GM23338 (cell line): ENCODE measurements around the gene ZNF469. TPM values are rescaled to one million over a fixed set of nuclear protein-coding genes. Genes with fewer than 3 reads are reported as not detected.

Experiments
- ATAC-seq: fragments of 200-7000 bp; cut with Tn5 transposase; 3 replicates; pipeline ENCODE4 v1.9.1; 2020
- DNase-seq: peaks from one replicate; pipeline ENCODE4 v3.0.0-alpha.2; 2015; ENCODE audit warnings: low spot score
- H2AFZ ChIP-seq: fragments of 200-600 bp; sonication (generic); 2 replicates; pipeline ENCODE4 v1.8.0; 2016; ENCODE audit warnings: antibody characterized with exemption, mild to moderate bottlenecking, moderate library complexity
- H3F3A ChIP-seq: fragments of 200-600 bp; sonication (generic); replicated peaks from 2 replicates; pipeline ENCODE4 v1.8.0; 2017; ENCODE audit warnings: antibody characterized with exemption, mixed run types, low read depth
- H3K27ac ChIP-seq: fragments of 200-600 bp; sonication (generic); 2 replicates; pipeline ENCODE4 v1.6.1; 2016; ENCODE audit warnings: low read depth
- H3K27me3 ChIP-seq: fragments of 200-600 bp; sonication (generic); 2 replicates; pipeline ENCODE4 v1.8.0; 2016; ENCODE audit warnings: mild to moderate bottlenecking, mixed run types, moderate library complexity; ENCODE audit not compliant: insufficient read depth
- H3K36me3 ChIP-seq: fragments of 200-600 bp; sonication (generic); 2 replicates; pipeline ENCODE4 v1.8.0; 2016; ENCODE audit warnings: mild to moderate bottlenecking; ENCODE audit not compliant: insufficient read depth
- H3K4me1 ChIP-seq: fragments of 200-600 bp; sonication (generic); 2 replicates; pipeline ENCODE4 v1.8.0; 2016; ENCODE audit warnings: mild to moderate bottlenecking, moderate library complexity; ENCODE audit not compliant: insufficient read depth
- H3K4me2 ChIP-seq: fragments of 200-600 bp; sonication (generic); 2 replicates; pipeline ENCODE4 v1.7.1; 2017; ENCODE audit warnings: mixed run types
- H3K4me3 ChIP-seq: fragments of 200-600 bp; sonication (generic); 2 replicates; pipeline ENCODE4 v1.6.1; 2016; ENCODE audit warnings: mixed run types
- H3K79me2 ChIP-seq: fragments of 200-600 bp; sonication (generic); replicated peaks from 2 replicates; pipeline ENCODE4 v1.8.0; 2017; ENCODE audit warnings: mild to moderate bottlenecking; ENCODE audit not compliant: insufficient read depth
- H3K9me2 ChIP-seq: fragments of 200-600 bp; sonication (generic); 2 replicates; pipeline ENCODE4 v1.8.0; 2017; ENCODE audit not compliant: insufficient read depth
- H4K20me1 ChIP-seq: fragments of 200-600 bp; sonication (generic); replicated peaks from 2 replicates; pipeline ENCODE4 v1.8.0; 2017; ENCODE audit warnings: mild to moderate bottlenecking; ENCODE audit not compliant: insufficient read depth
- H3K27ac Mint-ChIP-seq: 2 replicates; pipeline ENCODE4 v1.8.0; 2020; ENCODE audit warnings: inconsistent platforms, mild to moderate bottlenecking, moderate library complexity, mixed read lengths
- H3K27me3 Mint-ChIP-seq: 3 replicates; pipeline ENCODE4 v1.8.0; 2022; ENCODE audit warnings: low read depth, mild to moderate bottlenecking, moderate library complexity, mixed read lengths, inconsistent platforms; ENCODE audit not compliant: insufficient read depth, poor library complexity
- H3K36me3 Mint-ChIP-seq: 3 replicates; pipeline ENCODE4 v1.8.0; 2021; ENCODE audit warnings: low read depth, mild to moderate bottlenecking, inconsistent platforms, moderate library complexity, mixed read lengths
- H3K4me1 Mint-ChIP-seq: 3 replicates; pipeline ENCODE4 v1.8.0; 2020; ENCODE audit warnings: mild to moderate bottlenecking, inconsistent platforms, mixed read lengths
- H3K4me3 Mint-ChIP-seq: 3 replicates; pipeline ENCODE4 v1.8.0; 2021; ENCODE audit warnings: moderate library complexity, mild to moderate bottlenecking, inconsistent platforms, mixed read lengths
- H3K9me3 Mint-ChIP-seq: 3 replicates; pipeline ENCODE4 v1.8.0; 2020; ENCODE audit warnings: moderate library complexity, mild to moderate bottlenecking, inconsistent platforms, mixed read lengths
- CREB1 ChIP-seq: fragments of 250-450 bp; sonication (Bioruptor Pico); IDR thresholded peaks from 2 replicates; pipeline ENCODE4 v1.5.0; 2020; ENCODE audit warnings: low read depth, mild to moderate bottlenecking, moderate library complexity
- CTCF ChIP-seq, 2 experiments: fragments of 200-600 bp in 1 of 2; sonication (generic) in 1 of 2; conservative IDR thresholded peaks; 2 replicates each; pipeline versions ENCODE4 v1.5.1 to v1.6.1; 2016 to 2017; ENCODE audit warnings: antibody characterized with exemption in 2 of 2, low read depth in 2 of 2, mild to moderate bottlenecking in 2 of 2, moderate library complexity in 1 of 2
- ETS1 ChIP-seq: IDR thresholded peaks from 2 replicates; pipeline ENCODE4 v1.6.1; 2016; ENCODE audit warnings: antibody characterized with exemption
- EZH2 ChIP-seq: fragments of 200-600 bp; sonication (generic); IDR thresholded peaks from one replicate; pipeline ENCODE4 v1.8.0; 2017; ENCODE audit warnings: antibody characterized with exemption, mild to moderate bottlenecking, low read depth; ENCODE audit not compliant: unreplicated experiment
- EZH2phosphoT487 ChIP-seq: fragments of 200-600 bp; sonication (generic); IDR thresholded peaks from one replicate; pipeline ENCODE4 v1.8.1; 2018; ENCODE audit warnings: antibody characterized with exemption; ENCODE audit not compliant: unreplicated experiment
- JUNB ChIP-seq: IDR thresholded peaks from one replicate; pipeline ENCODE4 v1.6.1; 2016; ENCODE audit warnings: antibody characterized with exemption; ENCODE audit not compliant: unreplicated experiment
- NANOG ChIP-seq: IDR thresholded peaks from 2 replicates; pipeline ENCODE4 v1.6.1; 2016; ENCODE audit warnings: antibody characterized with exemption, borderline replicate concordance
- POLR2AphosphoS5 ChIP-seq: IDR thresholded peaks from 2 replicates; pipeline ENCODE4 v1.6.1; 2016; ENCODE audit warnings: antibody characterized with exemption, low read depth
- REST ChIP-seq: IDR thresholded peaks from one replicate; pipeline ENCODE4 v1.6.1; 2018; ENCODE audit warnings: antibody characterized with exemption; ENCODE audit not compliant: unreplicated experiment
- STAT1 ChIP-seq: IDR thresholded peaks from one replicate; pipeline ENCODE4 v1.6.1; 2016; ENCODE audit warnings: antibody characterized with exemption; ENCODE audit not compliant: unreplicated experiment
- ZNF114 ChIP-seq: fragments of 250-450 bp; sonication (Bioruptor Pico); IDR thresholded peaks from 2 replicates; pipeline ENCODE4 v1.5.0; 2020; ENCODE audit warnings: mild to moderate bottlenecking, moderate library complexity
- ZNF331 ChIP-seq: fragments of 250-450 bp; sonication (Bioruptor Pico); IDR thresholded peaks from 2 replicates; pipeline ENCODE4 v1.5.0; 2020; ENCODE audit warnings: low read depth, mild to moderate bottlenecking, moderate library complexity
- ZNF462 ChIP-seq: fragments of 250-450 bp; sonication (Bioruptor Pico); IDR thresholded peaks from 2 replicates; pipeline ENCODE4 v1.5.0; 2020; ENCODE audit warnings: mild to moderate bottlenecking, moderate library complexity
- polyA plus RNA-seq: library from polyadenylated mRNA; unstranded; fragments of >200 nt; fragmentation: Nextera tagmentation; extraction: Ambion mirVana; gene quantifications from 2 replicates; pipeline ENCODE4 v1.2.1, GENCODE V29; 2016
- total RNA-seq: library from RNA; depleted of rRNA; stranded (reverse); fragments of >200 nt; shearing (Covaris generic); gene quantifications from 2 replicates; pipeline ENCODE4 v1.2.3, GENCODE V29; 2014

The ZNF469 gene
- total and polyA plus RNA-seq, 2 experiments from 2014 or later = 0.23 to 1.9 TPM

GRCh38 chr16:88342491-88342890 lies 40.3 kb upstream of the ZNF469 start:
- peaks cover 11% of the 10 kb centered on the region for H3K9me3 Mint-ChIP-seq
- H2AFZ ChIP-seq = no peak overlapping the region
- no peak for DNase-seq

More at GRCh38 chr16:88342491-88342890, 40.3 kb upstream of the ZNF469 start:
- H3K27me3 Mint-ChIP-seq = peaks cover 8% of the 10 kb centered on the region
- Histone ChIP-seq H3K4me2 (no peak overlapping the region), H3K4me1 (no peaks in the 10 kb centered on the region), H3F3A (no peaks in the 10 kb centered on the region), H3K4me3 (no peak overlapping the region), H3K27ac (no peak overlapping the region), H3K36me3 (no peaks in the 10 kb centered on the region), H4K20me1 (no peaks in the 10 kb centered on the region), H3K9me2 (no peaks in the 10 kb centered on the region), H3K79me2 (no peaks in the 10 kb centered on the region), H3K27me3 (no peaks in the 10 kb centered on the region)
- no peak for ATAC-seq
- H3K27ac Mint-ChIP-seq = no peak overlapping the region
- peaks cover 3% of the 10 kb centered on the region; the same call in 1 of the 3 replicates for H3K36me3 Mint-ChIP-seq
- H3K4me1 Mint-ChIP-seq = no peaks in the 10 kb centered on the region; the same call in 2 of the 3 replicates
- TF ChIP-seq STAT1 (no peak), CTCF (conservative IDR thresholded peaks at IDR 0.05; ENCODE audit: low read depth in 2 of 2) (no peak), POLR2AphosphoS5 (no peak), NANOG (no peak), REST (no peak), JUNB (no peak), ETS1 (no peak), EZH2 (no peak), CREB1 (no peak), EZH2phosphoT487 (no peak), ZNF462 (CRISPR knock-in tag) (no peak), ZNF114 (CRISPR knock-in tag) (no peak), ZNF331 (CRISPR knock-in tag) (no peak)
- H3K4me3 Mint-ChIP-seq = no peak overlapping the region
